ENCODE data around the gene FBXW11.

DNA sequence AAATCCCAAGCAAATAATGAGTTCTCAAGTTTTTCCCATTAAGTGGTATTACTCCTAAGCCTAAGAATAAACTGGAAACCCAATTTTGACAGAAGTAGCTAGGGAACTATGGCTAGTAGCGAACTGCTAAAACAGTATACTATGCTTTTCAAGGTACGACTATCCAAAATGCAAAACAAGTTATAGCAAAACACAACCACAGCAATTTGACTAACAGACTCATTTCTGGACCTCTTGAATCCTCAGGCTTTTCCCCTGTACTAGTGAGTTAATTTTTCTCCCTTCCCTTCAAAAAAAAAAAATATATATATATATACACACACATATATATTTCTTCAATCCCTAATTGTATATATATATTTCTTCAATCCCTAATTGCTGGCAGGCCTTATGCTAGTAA is 7.3 kb downstream of the FBXW11 start:
- TF ChIP-seq IKZF2 (IDR thresholded peaks at IDR 0.05) = no peak
- TF ChIP-seq, protein P1, sequence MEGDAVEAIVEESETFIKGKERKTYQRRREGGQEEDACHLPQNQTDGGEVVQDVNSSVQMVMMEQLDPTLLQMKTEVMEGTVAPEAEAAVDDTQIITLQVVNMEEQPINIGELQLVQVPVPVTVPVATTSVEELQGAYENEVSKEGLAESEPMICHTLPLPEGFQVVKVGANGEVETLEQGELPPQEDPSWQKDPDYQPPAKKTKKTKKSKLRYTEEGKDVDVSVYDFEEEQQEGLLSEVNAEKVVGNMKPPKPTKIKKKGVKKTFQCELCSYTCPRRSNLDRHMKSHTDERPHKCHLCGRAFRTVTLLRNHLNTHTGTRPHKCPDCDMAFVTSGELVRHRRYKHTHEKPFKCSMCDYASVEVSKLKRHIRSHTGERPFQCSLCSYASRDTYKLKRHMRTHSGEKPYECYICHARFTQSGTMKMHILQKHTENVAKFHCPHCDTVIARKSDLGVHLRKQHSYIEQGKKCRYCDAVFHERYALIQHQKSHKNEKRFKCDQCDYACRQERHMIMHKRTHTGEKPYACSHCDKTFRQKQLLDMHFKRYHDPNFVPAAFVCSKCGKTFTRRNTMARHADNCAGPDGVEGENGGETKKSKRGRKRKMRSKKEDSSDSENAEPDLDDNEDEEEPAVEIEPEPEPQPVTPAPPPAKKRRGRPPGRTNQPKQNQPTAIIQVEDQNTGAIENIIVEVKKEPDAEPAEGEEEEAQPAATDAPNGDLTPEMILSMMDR (IDR thresholded peaks at IDR 0.05 in 2 of 3, conservative IDR thresholded peaks at IDR 0.05 in 1 of 3; ENCODE audit: control insufficient read depth in 2 of 3, extremely low read depth in 1 of 3, insufficient read depth in 1 of 3, low read depth in 3 of 3, low read length in 3 of 3) = no peak
- no peak for TF ChIP-seq RFX5 (IDR thresholded peaks at IDR 0.05; ENCODE audit: low read depth, low read length)
- no peak for TF ChIP-seq POLR2A (IDR thresholded peaks at IDR 0.05; ENCODE audit: low read depth, low read length)
